Left colon (tissue), 2 donors: Measurements from ENCODE around the gene PCDHGC3. TPM values are rescaled to one million over a fixed set of nuclear protein-coding genes. Genes with fewer than 3 reads are reported as not detected.

ENCODE experiments used
- ATAC-seq: fragments of 200-7000 bp; cut with Tn5 transposase; one replicate; pipeline ENCODE4 v1.9.1; 2020; ENCODE audit warnings: mild to moderate bottlenecking, moderate library complexity
- DNase-seq, 2 donors: peaks; one replicate each; pipeline ENCODE4 v3.0.0-alpha.2; 2020
- intact Hi-C, 2 donors: fragments of 100-400 bp; cut with DNase I in 1 of 2; cut with micrococcal nuclease in 1 of 2; formaldehyde crosslinking; loops; one replicate each; pipeline versions ENCODE4 v1.11.2 to v1.14.0; 2022; cut with DNase I, micrococcal nuclease
- total RNA-seq, 2 donors: library from RNA; stranded (reverse); fragmentation: NEBNext Ultra II Directional; extraction: Animal tissue kit (Norgen Biotek cat#: 25700); gene quantifications; one replicate each; pipeline ENCODE4 v1.2.1, GENCODE V29; 2021
- donor health status: DM: no; HTN: no; CAD: no.
- donor health status: DM: yes; HTN: yes; CAD: no.

Gene PCDHGC3
- total RNA-seq, 2 donors from 2014 or later = 15.3 to 16.0 TPM

DNA sequence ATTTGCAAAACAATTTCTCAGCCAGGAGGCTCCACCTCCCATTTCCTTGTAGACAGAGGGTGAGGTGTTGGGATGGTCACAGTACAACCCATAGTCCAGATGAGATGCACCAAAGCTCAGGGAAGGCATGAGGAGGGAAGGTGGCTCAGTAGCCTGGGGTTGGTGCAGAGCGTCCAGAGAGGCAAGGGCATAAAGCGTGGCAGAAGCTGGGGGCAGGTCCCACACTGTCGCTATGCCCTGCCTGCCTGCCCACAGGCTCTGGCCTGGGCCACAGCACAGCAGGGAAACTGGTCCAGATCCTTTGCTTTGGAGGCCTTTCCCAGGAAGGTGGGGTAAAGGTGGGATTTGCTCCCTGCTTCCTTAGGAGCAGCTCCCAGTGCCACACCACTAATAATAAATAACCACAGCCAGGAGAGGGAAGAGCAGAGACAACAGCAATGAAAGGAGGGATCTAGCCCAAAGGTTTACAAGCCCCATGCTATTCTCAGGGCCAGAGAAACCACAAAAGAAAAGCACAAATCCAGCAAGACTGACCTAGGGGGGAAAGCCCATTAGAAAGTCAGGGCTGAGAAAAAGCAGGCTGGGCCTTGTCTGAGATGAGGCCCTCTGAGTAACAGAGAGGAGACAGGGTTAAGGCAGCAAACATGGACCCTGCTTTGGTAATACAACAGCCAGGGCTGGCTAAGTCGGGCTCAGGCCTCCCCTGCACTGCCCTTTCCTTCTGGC lies 40.3 kb downstream of the PCDHGC3 start:
- no peak for ATAC-seq
- intact Hi-C loops = no loop called here
- DNase-seq = no peak

DNA sequence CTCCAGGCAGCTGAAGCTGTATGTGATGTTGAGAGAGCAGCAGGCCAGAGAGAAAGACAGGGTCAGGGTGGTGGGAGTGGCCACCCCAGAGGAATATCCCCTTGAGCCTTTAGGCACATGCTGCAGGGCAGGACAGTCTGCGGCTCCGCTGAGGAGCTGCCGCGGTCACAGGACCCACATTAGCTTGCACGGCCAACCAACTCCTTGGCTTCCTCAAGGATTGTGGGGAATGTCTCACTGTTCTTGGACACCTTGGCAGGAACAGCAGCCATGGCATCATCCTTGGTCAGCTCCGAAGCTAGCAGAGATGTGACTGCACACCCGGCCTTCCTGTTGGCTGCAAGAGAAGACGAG lies 40.9 kb downstream of the PCDHGC3 start:
- intact Hi-C loops = no loop called here
- ATAC-seq = no peak

DNA sequence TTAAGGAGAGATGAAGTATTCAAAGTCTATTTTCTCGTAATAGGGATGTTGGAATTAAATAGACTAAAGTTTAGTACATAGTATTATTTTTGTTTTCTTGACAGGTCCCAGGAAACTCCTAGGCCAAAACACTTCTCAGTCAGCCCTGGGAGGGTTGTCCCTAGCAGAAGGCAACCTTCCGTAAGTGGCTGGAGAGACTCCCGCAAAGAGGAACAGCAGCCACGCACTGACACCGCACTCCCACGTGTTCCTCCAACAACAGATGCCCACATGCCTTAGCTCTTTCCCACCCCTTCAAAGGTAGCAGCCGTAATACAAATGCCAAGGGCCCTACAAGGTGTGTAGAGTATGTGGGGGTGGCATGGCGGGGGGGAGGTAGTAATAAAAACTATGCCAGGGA lies 41.5 kb downstream of the PCDHGC3 start:
- DNase-seq = no peak
- ATAC-seq = no peak
- intact Hi-C loops = no loop called here

More for the DNA sequence above, 40.9 kb downstream of the PCDHGC3 start:
- DNase-seq = no peak

DNA sequence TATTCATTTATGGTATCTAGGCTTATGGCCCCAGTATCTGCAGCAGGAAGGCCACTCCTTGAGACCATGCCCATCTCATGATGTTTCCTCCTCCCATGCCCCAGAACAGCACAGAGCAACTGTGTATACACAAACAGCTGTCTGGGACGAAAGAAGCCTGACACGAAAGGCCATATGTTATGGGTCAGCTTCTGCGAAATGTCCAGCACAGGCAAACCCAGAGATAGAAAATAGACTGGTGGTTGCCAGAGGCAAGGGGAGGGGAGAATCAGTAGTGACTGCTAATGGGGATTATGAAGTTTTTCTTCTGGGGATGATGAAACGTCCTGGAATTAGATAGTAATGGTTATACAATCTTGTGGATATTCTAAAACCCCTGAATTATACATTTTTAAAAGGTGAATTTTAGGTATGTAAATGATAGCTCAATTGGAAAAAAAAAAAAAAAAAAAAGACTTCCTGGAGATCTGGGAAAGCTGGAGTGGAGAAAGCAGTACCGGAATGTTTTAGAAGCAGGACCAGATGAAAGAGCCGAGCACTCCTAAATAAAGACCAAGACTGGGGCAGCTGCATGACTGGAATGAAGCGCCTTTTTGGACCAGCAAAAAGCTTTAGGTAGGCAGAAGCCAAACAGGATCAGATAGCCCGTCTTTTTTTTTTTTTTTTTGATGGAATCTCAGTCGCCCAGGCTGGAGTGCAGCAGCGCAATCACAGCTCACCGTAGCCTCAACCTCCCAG lies 42.3 kb downstream of the PCDHGC3 start:
- intact Hi-C loops = no loop called here
- DNase-seq = no peak
- ATAC-seq = no peak

DNA sequence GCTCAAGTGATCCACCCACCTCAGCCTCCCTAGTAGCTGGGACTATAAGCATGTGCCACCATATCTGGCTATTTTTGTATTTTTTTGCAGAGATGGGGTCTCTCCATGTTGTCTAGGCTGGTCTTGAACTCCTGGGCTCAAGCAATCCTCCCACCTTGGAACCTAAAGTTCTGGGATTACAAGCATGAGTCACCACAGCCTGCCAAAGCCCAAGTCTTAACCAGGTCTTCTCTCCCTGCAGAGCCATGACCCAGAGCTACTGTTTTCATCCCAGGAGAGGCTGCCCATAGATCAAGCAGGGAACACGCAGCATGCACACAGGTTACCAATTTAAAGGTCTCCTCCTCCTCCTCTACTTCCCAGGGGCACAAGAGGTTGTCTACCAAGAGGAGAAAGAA lies 42.9 kb downstream of the PCDHGC3 start:
- intact Hi-C loops = no loop called here
- ATAC-seq (no peak), DNase-seq (no peak)

DNA sequence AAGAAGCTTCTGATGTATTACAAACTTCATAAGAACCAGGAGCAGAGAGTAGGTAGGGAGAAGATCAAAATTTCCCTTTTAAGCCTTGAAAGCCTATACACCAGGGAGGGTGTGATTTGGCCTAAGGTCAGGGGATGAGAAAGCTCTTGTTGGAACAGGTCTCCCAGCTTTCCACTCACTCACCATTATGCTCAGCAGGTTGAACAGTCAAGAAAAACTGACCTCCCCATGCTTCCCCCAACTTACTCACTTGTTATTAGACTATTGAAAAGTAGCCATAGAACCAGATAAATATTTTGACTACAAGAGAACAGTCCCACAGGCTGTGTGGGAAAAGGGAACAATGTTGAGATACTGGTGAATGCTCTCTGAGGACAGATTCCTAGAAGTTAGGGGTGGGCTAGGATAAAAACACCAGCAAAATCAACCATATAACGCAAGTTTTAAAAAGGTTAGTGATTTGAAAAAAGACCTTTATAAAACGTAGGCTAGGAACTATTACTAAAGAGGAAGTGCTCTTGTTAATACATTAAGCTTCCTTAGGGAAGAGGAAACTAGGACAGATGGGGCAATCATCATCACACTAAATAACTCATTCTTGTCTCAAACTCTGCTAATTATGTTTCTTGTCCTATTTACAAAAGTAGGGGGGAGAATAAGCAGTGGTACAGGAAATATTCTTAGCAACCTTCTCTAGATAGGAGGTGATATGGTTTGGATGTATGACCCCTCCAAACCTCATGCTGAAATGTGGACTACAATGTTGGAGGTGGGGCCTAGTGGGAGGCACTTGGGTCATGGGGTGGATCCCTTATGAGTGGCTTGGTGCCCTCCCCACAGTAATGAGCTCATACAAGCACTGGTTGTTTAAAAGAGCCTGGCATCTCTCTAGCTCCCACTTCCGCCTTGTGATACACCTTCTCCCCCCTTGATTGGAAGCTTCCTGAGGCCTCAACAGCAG lies 44.1 kb downstream of the PCDHGC3 start:
- no peak for ATAC-seq
- intact Hi-C loops = loop anchor here in 1 of 2 donors (10.0 kb wide), 1 partner anchor 195 kb away; the partner anchor contains the start of gene TAF7
- DNase-seq = no peak

DNA sequence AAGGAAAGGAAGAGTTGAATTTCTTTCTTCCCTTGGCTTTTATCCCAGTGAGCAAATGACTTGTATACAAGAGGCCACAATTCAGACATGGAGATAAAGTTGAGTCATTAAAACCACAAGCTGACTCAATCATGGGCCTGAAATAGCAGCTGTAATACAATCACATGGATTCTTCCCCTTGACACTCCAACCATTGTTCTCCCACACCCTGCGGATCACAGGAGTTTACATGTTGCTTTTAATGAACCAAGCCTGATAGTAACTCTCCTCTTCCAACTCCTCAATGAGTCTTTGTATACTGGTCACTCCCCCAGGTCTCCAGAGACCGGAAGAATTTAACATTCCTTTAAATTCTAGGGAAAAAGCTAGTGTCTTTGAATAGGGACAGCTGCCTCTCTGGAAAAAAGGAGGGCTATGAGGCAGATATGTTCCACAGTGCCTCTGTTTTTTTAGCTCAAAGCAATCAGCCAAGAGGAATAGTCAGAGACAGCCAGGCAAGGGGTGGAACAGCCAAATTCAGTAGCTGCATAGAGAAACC lies 45.5 kb downstream of the PCDHGC3 start:
- intact Hi-C loops = loop anchor here in 1 of 2 donors (10.0 kb wide), 1 partner anchor 197 kb away; the partner anchor contains the start of gene TAF7
- DNase-seq (peak in 1 of 2 donors; percentile 52), ATAC-seq (peak; percentile 84)

DNA sequence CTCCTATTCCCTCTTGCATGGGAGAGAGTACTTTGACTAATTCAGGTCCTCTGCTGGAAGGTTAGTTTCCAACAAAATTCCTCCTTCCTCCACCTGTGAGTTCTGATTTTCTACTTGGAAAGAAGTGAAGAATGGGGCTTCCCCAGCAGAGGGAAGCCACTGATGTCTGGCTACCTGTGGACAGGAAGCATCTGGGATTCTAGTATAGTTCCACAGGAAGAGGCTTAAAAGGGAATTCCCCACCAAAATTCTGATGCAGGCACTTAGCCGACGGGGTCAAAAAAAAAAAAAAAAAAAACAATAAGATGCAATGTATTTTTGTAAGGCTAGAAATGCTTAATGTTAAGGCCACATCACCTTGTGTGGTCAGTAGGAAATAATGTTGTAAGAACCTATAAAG lies 46.5 kb downstream of the PCDHGC3 start:
- ATAC-seq (no peak), DNase-seq (no peak)
- intact Hi-C loops = loop anchor here in 1 of 2 donors (10.0 kb wide), 1 partner anchor 198 kb away; the partner anchor contains the start of gene TAF7

GRCh38 chr5:141523991-141524390 lies 48.2 kb downstream of the PCDHGC3 start:
- intact Hi-C loops = loop anchor here in 1 of 2 donors (10.0 kb wide), 1 partner anchor 199 kb away; the partner anchor contains the start of gene TAF7
- DNase-seq (no peak), ATAC-seq (no peak)

DNA sequence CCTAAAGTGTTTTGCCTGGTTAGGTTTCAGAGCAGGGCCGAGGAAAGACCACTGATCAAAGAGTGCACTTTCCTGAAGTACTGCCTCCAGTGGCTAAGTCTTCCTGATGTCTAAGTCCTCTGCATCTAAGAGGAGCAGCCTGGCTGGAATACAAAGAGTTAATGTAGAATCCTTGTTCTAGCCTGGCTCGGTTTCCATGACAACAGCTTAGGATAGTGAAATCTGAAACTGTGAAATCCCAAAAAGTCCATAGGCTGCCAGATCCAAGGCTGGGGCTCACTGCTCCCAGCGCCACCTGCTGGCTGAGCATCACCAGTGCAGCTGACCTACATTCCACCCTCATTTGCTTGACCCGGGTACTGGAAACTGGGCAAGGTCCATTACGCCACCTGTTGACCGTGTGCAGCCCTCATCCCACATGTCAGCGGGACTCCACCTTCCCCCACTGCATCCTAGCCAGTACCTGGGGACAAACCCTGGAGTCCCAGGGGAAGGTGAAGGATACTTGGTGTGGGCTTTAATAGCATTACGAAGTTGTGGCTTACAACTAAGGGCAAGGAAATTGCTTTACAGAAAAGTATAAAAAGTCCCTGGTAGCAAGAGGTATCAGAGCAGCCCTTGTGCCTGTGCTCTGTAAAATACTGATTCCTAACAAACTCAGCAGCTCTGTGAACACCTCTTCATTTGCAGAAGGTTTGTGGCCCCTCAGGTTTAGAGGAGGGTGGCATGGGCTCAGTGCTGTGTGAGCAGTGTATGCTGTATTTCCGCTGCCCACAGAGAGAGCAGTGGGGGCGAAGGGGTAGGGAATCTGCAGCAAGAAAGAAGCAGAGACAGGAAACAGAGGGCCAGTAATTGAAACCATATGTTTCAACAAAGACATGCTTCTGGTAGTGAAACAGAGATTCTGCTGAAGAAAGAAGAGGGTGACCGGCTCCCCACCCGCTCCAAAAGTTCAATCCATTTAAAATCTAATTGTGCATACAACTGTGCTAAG lies 49.1 kb downstream of the PCDHGC3 start:
- intact Hi-C loops = loop anchor here in 1 of 2 donors (10.0 kb wide), 1 partner anchor 200 kb away; the partner anchor contains the start of gene TAF7
- DNase-seq (peak; percentile 82 to 86), ATAC-seq (peak; percentile 85)

GRCh38 chr5:141525653-141526052 lies 49.9 kb downstream of the PCDHGC3 start:
- peak; percentile 61 for ATAC-seq
- no peak for DNase-seq
- intact Hi-C loops = loop anchor here in 1 of 2 donors (10.0 kb wide), 1 partner anchor 201 kb away; the partner anchor contains the start of gene TAF7

DNA sequence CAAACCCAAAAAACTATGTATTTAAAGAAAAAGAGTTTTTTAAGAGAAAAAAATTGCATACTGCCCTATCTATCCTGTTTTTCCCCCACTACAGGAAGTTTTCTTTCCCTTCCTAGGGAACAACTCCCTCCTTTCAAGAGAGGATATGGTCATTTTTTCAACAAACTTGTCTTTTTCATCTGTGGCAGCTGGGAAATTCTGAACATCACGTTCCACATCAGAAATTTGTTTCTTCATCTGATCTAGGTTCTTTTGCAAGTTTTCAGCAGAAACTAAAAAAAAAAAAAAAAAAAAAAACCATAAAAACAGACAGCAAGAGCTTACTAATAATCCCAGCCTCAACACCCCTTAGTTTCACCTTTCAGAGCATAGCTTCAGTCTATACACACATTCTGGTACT lies 51.7 kb downstream of the PCDHGC3 start:
- no peak for ATAC-seq
- DNase-seq = no peak
- intact Hi-C loops = loop anchor here in 1 of 2 donors (10.0 kb wide), 1 partner anchor 203 kb away; the partner anchor contains the start of gene TAF7

Other genes with a start within 250 kb of the PCDHGC3 start
- gene PCDHB15, start 230.6 kb upstream of the PCDHGC3 start, total RNA-seq = 1 to 10 TPM in 1 of 2 donors, under 1 TPM in 1; 0.49 to 1.1 TPM
- gene SLC25A2, start 171.9 kb upstream of the PCDHGC3 start, total RNA-seq = 1 to 10 TPM in 1 of 2 donors, under 1 TPM in 1; 0.95 to 1.4 TPM
- gene TAF7, start 155.2 kb upstream of the PCDHGC3 start, total RNA-seq = 10 to 100 TPM; 52.3 to 66.1 TPM
- gene PCDHGA1, start 145.5 kb upstream of the PCDHGC3 start, total RNA-seq = under 1 TPM; 0.31 TPM
- gene PCDHGA2, start 137.2 kb upstream of the PCDHGC3 start, total RNA-seq = under 1 TPM; 0.31 to 0.75 TPM
- gene PCDHGA3, start 132.1 kb upstream of the PCDHGC3 start, total RNA-seq = under 1 TPM; 0.21 to 0.39 TPM
- gene PCDHGB1, start 125.9 kb upstream of the PCDHGC3 start, total RNA-seq = 1 to 10 TPM in 1 of 2 donors, under 1 TPM in 1; 0.79 to 1.1 TPM
- under 1 TPM; 0.37 to 0.84 TPM for gene PCDHGA4, start 120.9 kb upstream of the PCDHGC3 start, total RNA-seq
- 1 to 10 TPM; 1.6 to 1.7 TPM for gene PCDHGB2, start 116.0 kb upstream of the PCDHGC3 start, total RNA-seq
- 1 to 10 TPM in 1 of 2 donors, under 1 TPM in 1; 0.70 to 1.5 TPM for gene PCDHGA5, start 111.8 kb upstream of the PCDHGC3 start, total RNA-seq
- gene PCDHGB3, start 105.7 kb upstream of the PCDHGC3 start, total RNA-seq = 1 to 10 TPM in 1 of 2 donors, under 1 TPM in 1; 0.98 to 1.5 TPM
- 1 to 10 TPM; 1.6 to 2.0 TPM for gene PCDHGA6, start 102.1 kb upstream of the PCDHGC3 start, total RNA-seq
- 1 to 10 TPM; 1.3 to 1.5 TPM for gene PCDHGA7, start 93.2 kb upstream of the PCDHGC3 start, total RNA-seq
- gene PCDHGB4, start 88.3 kb upstream of the PCDHGC3 start, total RNA-seq = 1 to 10 TPM in 1 of 2 donors, under 1 TPM in 1; 0.98 to 1.3 TPM
- under 1 TPM; 0.73 to 0.82 TPM for gene PCDHGA8, start 83.3 kb upstream of the PCDHGC3 start, total RNA-seq
- gene PCDHGB5, start 78.0 kb upstream of the PCDHGC3 start, total RNA-seq = 1 to 10 TPM; 3.4 to 4.0 TPM
- 1 to 10 TPM; 1.6 to 2.6 TPM for gene PCDHGA9, start 73.2 kb upstream of the PCDHGC3 start, total RNA-seq
- gene PCDHGB6, start 67.9 kb upstream of the PCDHGC3 start, total RNA-seq = 1 to 10 TPM; 1.9 to 2.2 TPM
- gene PCDHGA10, start 63.0 kb upstream of the PCDHGC3 start, total RNA-seq = 1 to 10 TPM; 2.8 to 5.3 TPM
- 1 to 10 TPM; 3.0 to 4.2 TPM for gene PCDHGB7, start 58.3 kb upstream of the PCDHGC3 start, total RNA-seq
- gene PCDHGA11, start 54.9 kb upstream of the PCDHGC3 start, total RNA-seq = 1 to 10 TPM; 1.3 to 2.2 TPM
- 1 to 10 TPM; 1.8 to 2.0 TPM for gene PCDHGA12, start 45.5 kb upstream of the PCDHGC3 start, total RNA-seq
- under 1 TPM; 0.64 to 0.92 TPM for gene PCDHGC4, start 9.1 kb downstream of the PCDHGC3 start, total RNA-seq
- gene PCDHGC5, start 13.1 kb downstream of the PCDHGC3 start, total RNA-seq = under 1 TPM; 0.75 to 0.76 TPM
- gene DIAPH1, start 143.0 kb downstream of the PCDHGC3 start, total RNA-seq = 100 to 1,000 TPM; 105 to 108 TPM
- 10 to 100 TPM; 37.8 to 40.5 TPM for gene HDAC3, start 160.9 kb downstream of the PCDHGC3 start, total RNA-seq
- gene RELL2, start 161.0 kb downstream of the PCDHGC3 start, total RNA-seq = 1 to 10 TPM; 2.9 to 3.5 TPM
- 10 to 100 TPM; 15.0 to 19.2 TPM for gene FCHSD1, start 175.5 kb downstream of the PCDHGC3 start, total RNA-seq
- 1 to 10 TPM; 5.3 to 7.1 TPM for gene ARAP3, start 206.3 kb downstream of the PCDHGC3 start, total RNA-seq